ENCODE results near the gene GARIN5A.

DNA sequence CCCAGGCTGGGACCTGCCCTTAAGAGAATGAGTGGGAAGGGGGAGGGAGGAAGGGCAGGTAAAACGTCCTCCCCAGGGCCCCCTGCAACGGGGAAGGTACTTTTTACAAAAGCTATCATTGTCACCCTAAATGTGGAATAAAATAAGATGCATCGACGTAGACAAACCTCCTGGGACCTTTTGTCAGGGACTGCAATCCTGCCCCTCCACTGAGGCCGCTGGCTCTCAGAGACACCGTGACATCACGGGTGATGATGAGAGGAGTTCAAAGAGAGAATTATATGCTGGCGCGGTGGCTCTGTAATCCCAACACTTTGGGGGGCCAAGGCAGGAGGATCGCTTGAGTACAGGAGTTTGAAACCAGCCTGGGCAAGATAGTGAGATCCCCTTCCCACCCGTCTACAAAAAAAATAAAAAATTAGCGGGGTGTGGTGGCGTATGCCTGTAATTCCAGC is 45.7 kb downstream of the GARIN5A start:
- TF ChIP-seq CTCF (IDR thresholded peaks at IDR 0.05): no peak
- no peak for TF ChIP-seq POLR2A (IDR thresholded peaks at IDR 0.05)

Data from adrenal gland (tissue), 5 donors.